Skeletal muscle satellite cell (primary cell): ENCODE data around the gene GRPEL1.

Source experiments
- H3K27me3 ChIP-seq: 2 replicates; pipeline ENCODE4 v1.7.0; 2013; ENCODE audit warnings: low read length; ENCODE audit not compliant: control insufficient read depth, insufficient read depth
- H3K36me3 ChIP-seq: 2 replicates; pipeline ENCODE4 v1.7.0; 2013; ENCODE audit warnings: mild to moderate bottlenecking, control low read depth, low read length; ENCODE audit not compliant: insufficient read depth
- H3K4me1 ChIP-seq: 2 replicates; pipeline ENCODE4 v1.7.0; 2013; ENCODE audit warnings: low read length; ENCODE audit not compliant: control insufficient read depth, insufficient read depth
- H3K4me2 ChIP-seq: 2 replicates; pipeline ENCODE4 v1.7.0; 2013; ENCODE audit warnings: mild to moderate bottlenecking, low read length
- H3K4me3 ChIP-seq: 2 replicates; pipeline ENCODE4 v1.7.0; 2013; ENCODE audit warnings: low read length
- H3K9ac ChIP-seq: 2 replicates; pipeline ENCODE4 v1.7.0; 2013; ENCODE audit warnings: mild to moderate bottlenecking, low read depth, low read length, moderate library complexity
- H3K9me3 ChIP-seq: replicated peaks from 2 replicates; pipeline ENCODE4 v1.7.0; 2013; ENCODE audit warnings: mild to moderate bottlenecking, control low read depth, low read length

The GRPEL1 gene

GRCh38 chr4:7027284-7027683 is 40.6 kb downstream of the GRPEL1 start:
- no peak overlapping the region for H3K4me3 ChIP-seq
- peaks cover 5% of the 10 kb centered on the region for H3K4me1 ChIP-seq
- H3K9ac ChIP-seq: no peak overlapping the region
- peaks cover 30% of the 10 kb centered on the region for H3K36me3 ChIP-seq
- H3K9me3 ChIP-seq: no peaks in the 10 kb centered on the region
- H3K4me2 ChIP-seq: no peak overlapping the region
- H3K27me3 ChIP-seq: no peaks in the 10 kb centered on the region

GRCh38 chr4:7026107-7026506 is 41.8 kb downstream of the GRPEL1 start:
- Histone ChIP-seq H3K27me3 (no peaks in the 10 kb centered on the region), H3K4me2 (no peak overlapping the region), H3K36me3 (peaks cover 20% of the 10 kb centered on the region), H3K9me3 (no peaks in the 10 kb centered on the region), H3K4me3 (no peak overlapping the region), H3K9ac (no peak overlapping the region), H3K4me1 (peaks cover 12% of the 10 kb centered on the region)

GRCh38 chr4:7025040-7025602 is 42.7 kb downstream of the GRPEL1 start:
- H3K36me3 ChIP-seq: peaks cover 16% of the 10 kb centered on the region
- peaks cover 12% of the 10 kb centered on the region for H3K4me1 ChIP-seq
- H3K9me3 ChIP-seq: no peaks in the 10 kb centered on the region
- H3K27me3 ChIP-seq: no peaks in the 10 kb centered on the region
- H3K4me3 ChIP-seq: no peak overlapping the region
- no peak overlapping the region for H3K9ac ChIP-seq
- no peak overlapping the region for H3K4me2 ChIP-seq

- no peak overlapping the region for H3K9ac ChIP-seq
- H3K4me1 ChIP-seq: peaks cover 12% of the 10 kb centered on the region
- no peak overlapping the region for H3K4me2 ChIP-seq
- no peak overlapping the region for H3K4me3 ChIP-seq
- H3K36me3 ChIP-seq: peaks cover 16% of the 10 kb centered on the region
- H3K9me3 ChIP-seq: no peaks in the 10 kb centered on the region
- no peaks in the 10 kb centered on the region for H3K27me3 ChIP-seq
These were observed 43.5 kb downstream of the GRPEL1 start for GRCh38 chr4:7024336-7024890.

- Histone ChIP-seq H3K4me1 (peaks cover 12% of the 10 kb centered on the region), H3K36me3 (peaks cover 16% of the 10 kb centered on the region), H3K4me2 (no peak overlapping the region), H3K27me3 (no peaks in the 10 kb centered on the region), H3K9me3 (no peaks in the 10 kb centered on the region), H3K4me3 (no peak overlapping the region), H3K9ac (no peak overlapping the region)
These were observed 44.0 kb downstream of the GRPEL1 start for GRCh38 chr4:7023901-7024300.

GRCh38 chr4:7023486-7023885 is 44.4 kb downstream of the GRPEL1 start:
- H3K4me1 ChIP-seq: peaks cover 12% of the 10 kb centered on the region
- H3K4me3 ChIP-seq: no peak overlapping the region
- H3K9me3 ChIP-seq: no peaks in the 10 kb centered on the region
- H3K27me3 ChIP-seq: no peaks in the 10 kb centered on the region
- peaks cover 16% of the 10 kb centered on the region for H3K36me3 ChIP-seq
- H3K4me2 ChIP-seq: no peak overlapping the region
- no peak overlapping the region for H3K9ac ChIP-seq

- H3K9me3 ChIP-seq: no peaks in the 10 kb centered on the region
- H3K9ac ChIP-seq: peak overlapping the region; percentile 61
- H3K4me2 ChIP-seq: no peak overlapping the region
- peaks cover 20% of the 10 kb centered on the region for H3K36me3 ChIP-seq
- H3K4me1 ChIP-seq: peaks cover 12% of the 10 kb centered on the region
- no peak overlapping the region for H3K4me3 ChIP-seq
- H3K27me3 ChIP-seq: no peaks in the 10 kb centered on the region
These were observed 45.8 kb downstream of the GRPEL1 start for GRCh38 chr4:7021930-7022664.

GRCh38 chr4:7021355-7021754 is 46.5 kb downstream of the GRPEL1 start:
- no peak overlapping the region for H3K4me2 ChIP-seq

GRCh38 chr4:7020856-7021255 is 47.0 kb downstream of the GRPEL1 start:
- H3K4me3 ChIP-seq: no peak overlapping the region
- H3K36me3 ChIP-seq: peaks cover 23% of the 10 kb centered on the region
- peaks cover 12% of the 10 kb centered on the region for H3K4me1 ChIP-seq
- H3K9me3 ChIP-seq: no peaks in the 10 kb centered on the region
- H3K9ac ChIP-seq: no peak overlapping the region
- H3K27me3 ChIP-seq: no peaks in the 10 kb centered on the region
- H3K4me2 ChIP-seq: no peak overlapping the region

More at GRCh38 chr4:7021355-7021754, 46.5 kb downstream of the GRPEL1 start:
- H3K4me1 ChIP-seq: peaks cover 12% of the 10 kb centered on the region
- H3K9ac ChIP-seq: no peak overlapping the region
- H3K4me3 ChIP-seq: no peak overlapping the region
- no peaks in the 10 kb centered on the region for H3K27me3 ChIP-seq
- H3K36me3 ChIP-seq: peaks cover 21% of the 10 kb centered on the region
- H3K9me3 ChIP-seq: no peaks in the 10 kb centered on the region

- H3K4me2 ChIP-seq: no peak overlapping the region
- peaks cover 12% of the 10 kb centered on the region for H3K4me1 ChIP-seq
- no peak overlapping the region for H3K4me3 ChIP-seq
- no peaks in the 10 kb centered on the region for H3K27me3 ChIP-seq
- H3K9ac ChIP-seq: no peak overlapping the region
- no peaks in the 10 kb centered on the region for H3K9me3 ChIP-seq
- peaks cover 25% of the 10 kb centered on the region for H3K36me3 ChIP-seq
These were observed 47.6 kb downstream of the GRPEL1 start for GRCh38 chr4:7020290-7020689.

- Histone ChIP-seq H3K4me1 (peaks cover 12% of the 10 kb centered on the region), H3K9me3 (no peaks in the 10 kb centered on the region), H3K4me3 (no peak overlapping the region), H3K36me3 (peaks cover 30% of the 10 kb centered on the region), H3K27me3 (no peaks in the 10 kb centered on the region), H3K9ac (no peak overlapping the region), H3K4me2 (no peak overlapping the region)
These were observed 48.5 kb downstream of the GRPEL1 start for GRCh38 chr4:7019367-7019766.

GRCh38 chr4:7018281-7018680 is 49.6 kb downstream of the GRPEL1 start:
- Histone ChIP-seq H3K27me3 (no peaks in the 10 kb centered on the region), H3K4me1 (peaks cover 12% of the 10 kb centered on the region), H3K36me3 (peaks cover 38% of the 10 kb centered on the region), H3K4me3 (no peak overlapping the region), H3K9me3 (no peaks in the 10 kb centered on the region), H3K4me2 (no peak overlapping the region), H3K9ac (no peak overlapping the region)
